Measurements from ENCODE around the gene ZBTB7C. TPM values are rescaled to one million over a fixed set of nuclear protein-coding genes. Genes with fewer than 3 reads are reported as not detected.

Gene ZBTB7C
- total RNA-seq, 4 donors from 2014 or later: 26.0 to 50.6 (median 46.2) TPM

DNA sequence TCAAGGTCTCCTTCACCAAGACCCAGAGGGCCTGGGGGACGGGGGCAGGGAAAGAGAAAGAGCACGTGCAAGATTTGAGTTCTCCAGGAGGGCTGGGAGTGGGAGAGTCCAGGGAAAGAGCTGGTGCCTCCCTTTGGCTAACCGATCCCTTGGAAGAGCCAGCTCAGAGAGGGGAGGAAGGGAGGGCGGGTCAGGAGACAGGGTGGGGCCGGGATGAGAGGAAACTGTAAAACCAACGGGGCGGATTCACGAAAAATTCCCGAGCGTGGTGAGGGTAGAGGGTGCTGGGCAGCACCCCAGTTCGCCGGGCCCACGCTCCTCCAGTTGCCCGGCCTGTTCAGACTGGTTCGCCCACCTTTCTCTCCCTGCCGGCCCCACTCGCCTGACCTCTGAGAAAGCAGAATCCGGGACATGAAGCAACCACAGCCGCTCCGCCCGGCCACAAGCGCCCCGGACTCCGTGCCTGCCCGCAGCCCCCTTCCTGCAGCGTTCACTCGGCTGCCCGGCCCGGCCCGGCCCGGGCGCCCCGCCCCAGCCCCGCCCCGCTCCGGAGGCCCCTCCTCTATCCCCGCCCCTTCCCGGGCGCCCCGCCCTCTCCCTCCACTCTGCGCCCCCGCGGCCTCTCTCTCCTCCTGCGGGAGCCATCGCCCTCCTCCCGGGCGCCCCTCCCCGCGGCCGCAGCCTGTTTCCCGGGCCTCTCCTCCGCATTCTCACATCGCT lies 247.8 kb downstream of the ZBTB7C start:
- 3% methylated on average over 23 of the region's 53 CpGs for WGBS
- Histone ChIP-seq H3K4me3 (peak overlapping the region; percentile 55), H3K27me3 (no peaks in the 10 kb centered on the region), H3K4me1 (peaks cover 74% of the 10 kb centered on the region), H3K27ac (peak overlapping the region; percentile 94), H3K9me3 (no peaks in the 10 kb centered on the region), H3K36me3 (no peaks in the 10 kb centered on the region)
- DNase-seq (ENCODE audit: low spot score in 2 of 2): peak; percentile 87 to 92
- TF ChIP-seq EP300 (IDR thresholded peaks at IDR 0.05) (no peak), POLR2A (IDR thresholded peaks at IDR 0.05) (peak in 1 of 2 donors; percentile 13)

DNA sequence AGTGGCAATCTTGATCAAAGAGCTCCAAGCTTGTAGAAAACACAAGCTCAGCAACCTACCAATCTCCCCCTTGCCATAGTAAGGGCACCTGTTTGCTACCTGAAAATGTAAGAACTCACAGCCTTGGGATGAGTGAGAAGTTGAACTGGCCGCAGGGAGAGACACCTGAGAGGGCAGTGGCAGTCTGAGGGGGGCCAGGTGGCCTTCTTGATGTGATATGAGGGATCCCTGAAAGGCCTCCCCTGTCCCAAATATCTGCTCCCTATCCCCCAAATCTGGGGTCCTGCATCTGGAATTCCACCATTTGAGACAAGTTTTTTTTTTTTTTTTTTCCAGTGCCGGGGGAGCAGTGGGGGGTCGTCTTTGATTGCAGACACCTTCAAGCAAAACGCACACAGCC lies 248.6 kb downstream of the ZBTB7C start:
- Histone ChIP-seq H3K27me3 (no peaks in the 10 kb centered on the region), H3K36me3 (no peaks in the 10 kb centered on the region), H3K4me1 (peaks cover 81% of the 10 kb centered on the region), H3K27ac (peak overlapping the region; percentile 94), H3K9me3 (no peaks in the 10 kb centered on the region), H3K4me3 (peak overlapping the region; percentile 55)
- 35% methylated on average over 4 of the region's 4 CpGs for WGBS
- no peak for DNase-seq (ENCODE audit: low spot score in 2 of 2)
- TF ChIP-seq POLR2A (IDR thresholded peaks at IDR 0.05): no peak
- TF ChIP-seq EP300 (IDR thresholded peaks at IDR 0.05): no peak
- TF ChIP-seq POLR2AphosphoS5 (IDR thresholded peaks at IDR 0.05): no peak
- TF ChIP-seq, protein P1, sequence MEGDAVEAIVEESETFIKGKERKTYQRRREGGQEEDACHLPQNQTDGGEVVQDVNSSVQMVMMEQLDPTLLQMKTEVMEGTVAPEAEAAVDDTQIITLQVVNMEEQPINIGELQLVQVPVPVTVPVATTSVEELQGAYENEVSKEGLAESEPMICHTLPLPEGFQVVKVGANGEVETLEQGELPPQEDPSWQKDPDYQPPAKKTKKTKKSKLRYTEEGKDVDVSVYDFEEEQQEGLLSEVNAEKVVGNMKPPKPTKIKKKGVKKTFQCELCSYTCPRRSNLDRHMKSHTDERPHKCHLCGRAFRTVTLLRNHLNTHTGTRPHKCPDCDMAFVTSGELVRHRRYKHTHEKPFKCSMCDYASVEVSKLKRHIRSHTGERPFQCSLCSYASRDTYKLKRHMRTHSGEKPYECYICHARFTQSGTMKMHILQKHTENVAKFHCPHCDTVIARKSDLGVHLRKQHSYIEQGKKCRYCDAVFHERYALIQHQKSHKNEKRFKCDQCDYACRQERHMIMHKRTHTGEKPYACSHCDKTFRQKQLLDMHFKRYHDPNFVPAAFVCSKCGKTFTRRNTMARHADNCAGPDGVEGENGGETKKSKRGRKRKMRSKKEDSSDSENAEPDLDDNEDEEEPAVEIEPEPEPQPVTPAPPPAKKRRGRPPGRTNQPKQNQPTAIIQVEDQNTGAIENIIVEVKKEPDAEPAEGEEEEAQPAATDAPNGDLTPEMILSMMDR (IDR thresholded peaks at IDR 0.05): no peak

DNA sequence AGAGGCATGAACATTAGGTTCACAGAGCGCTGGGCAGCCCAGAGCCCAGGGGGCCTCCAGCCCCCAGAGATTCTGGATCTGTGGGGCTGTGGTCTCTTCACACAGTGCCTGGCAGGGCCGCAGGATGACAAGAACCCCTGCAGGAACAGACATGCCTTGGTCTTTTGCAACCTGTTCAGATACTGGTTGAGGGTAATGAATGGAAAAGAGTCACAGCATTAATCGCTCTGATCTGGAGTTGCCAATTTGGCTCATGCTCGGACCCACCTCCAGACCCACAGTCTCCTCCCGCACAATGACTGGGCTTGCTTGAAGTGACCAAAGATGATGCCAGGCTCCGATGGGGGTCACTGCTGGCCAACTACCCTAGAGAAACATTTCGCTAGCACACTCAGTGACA lies 249.4 kb downstream of the ZBTB7C start:
- TF ChIP-seq, protein P1 (IDR thresholded peaks at IDR 0.05): no peak
- TF ChIP-seq POLR2AphosphoS5 (IDR thresholded peaks at IDR 0.05) (no peak), EP300 (IDR thresholded peaks at IDR 0.05) (no peak), POLR2A (IDR thresholded peaks at IDR 0.05) (no peak)
- no peaks in the 10 kb centered on the region for H3K9me3 ChIP-seq
- WGBS: 66% methylated on average over 7 of the region's 7 CpGs
- H3K36me3 ChIP-seq: no peaks in the 10 kb centered on the region
- peaks cover 84% of the 10 kb centered on the region for H3K4me1 ChIP-seq
- peak in 1 of 2 donors; percentile 64 for DNase-seq (ENCODE audit: low spot score in 2 of 2)
- H3K27ac ChIP-seq: peak overlapping the region; percentile 94
- H3K4me3 ChIP-seq: no peak overlapping the region
- H3K27me3 ChIP-seq: no peaks in the 10 kb centered on the region

- Histone ChIP-seq H3K27ac (no peak overlapping the region), H3K27me3 (no peaks in the 10 kb centered on the region), H3K36me3 (no peaks in the 10 kb centered on the region), H3K9me3 (no peaks in the 10 kb centered on the region), H3K4me3 (no peak overlapping the region), H3K4me1 (peaks cover 83% of the 10 kb centered on the region)
- DNase-seq (ENCODE audit: low spot score in 2 of 2): no peak
- WGBS: 93% methylated on average over 5 of the region's 5 CpGs
- TF ChIP-seq POLR2AphosphoS5 (IDR thresholded peaks at IDR 0.05): no peak
- TF ChIP-seq POLR2A (IDR thresholded peaks at IDR 0.05): no peak
- TF ChIP-seq EP300 (IDR thresholded peaks at IDR 0.05): no peak
- TF ChIP-seq, protein P1 (IDR thresholded peaks at IDR 0.05): no peak
Measured at GRCh38 chr18:48158721-48159120, 250.5 kb downstream of the ZBTB7C start.

DNA sequence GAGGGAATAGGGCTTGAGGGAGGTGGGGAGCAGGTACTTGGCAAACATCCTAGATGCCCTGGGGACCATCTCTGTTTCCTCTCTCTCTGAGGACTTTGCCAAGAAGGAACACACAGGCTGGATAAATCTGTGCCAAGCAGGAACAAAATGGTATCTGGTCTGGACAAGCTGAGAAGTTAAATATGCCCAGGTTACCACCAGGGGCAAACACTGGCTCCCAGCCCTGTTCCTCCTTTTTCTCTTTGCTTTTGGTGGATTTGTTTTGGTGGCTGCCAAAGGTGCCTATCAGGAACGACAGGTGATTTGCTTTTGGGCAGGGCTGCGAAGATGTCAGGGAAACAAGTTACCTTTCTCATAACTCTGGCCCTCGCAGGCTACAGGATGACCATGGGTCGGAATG lies 251.2 kb downstream of the ZBTB7C start:
- no peak for DNase-seq (ENCODE audit: low spot score in 2 of 2)
- Histone ChIP-seq H3K9me3 (no peaks in the 10 kb centered on the region), H3K4me1 (peaks cover 84% of the 10 kb centered on the region), H3K4me3 (no peak overlapping the region), H3K27ac (peak overlapping the region; percentile 18), H3K27me3 (no peaks in the 10 kb centered on the region), H3K36me3 (no peaks in the 10 kb centered on the region)
- WGBS: 51% methylated on average over 4 of the region's 4 CpGs
- no peak for TF ChIP-seq POLR2A (IDR thresholded peaks at IDR 0.05)
- TF ChIP-seq, protein P1 (IDR thresholded peaks at IDR 0.05): no peak
- no peak for TF ChIP-seq EP300 (IDR thresholded peaks at IDR 0.05)
- TF ChIP-seq POLR2AphosphoS5 (IDR thresholded peaks at IDR 0.05): no peak
